ENCODE results near the gene ZNF780A.

Gene ZNF780A

GRCh38 chr19:40110570-40110969 lies 19.8 kb upstream of the ZNF780A start:
- DNase-seq (ENCODE audit: insufficient read length) (no peak), FAIRE-seq (no peak)
- no peak for TF ChIP-seq TAF1 (IDR thresholded peaks at IDR 0.05; ENCODE audit: borderline replicate concordance, low read depth, low read length)
- no peak for TF ChIP-seq POLR2A (IDR thresholded peaks at IDR 0.05; ENCODE audit: low read depth, low read length)
- TF ChIP-seq POLR2AphosphoS5 (IDR thresholded peaks at IDR 0.05; ENCODE audit: low read depth, low read length): no peak

GRCh38 chr19:40104754-40105153 lies 14.0 kb upstream of the ZNF780A start:
- no peak for TF ChIP-seq POLR2A (IDR thresholded peaks at IDR 0.05; ENCODE audit: low read depth, low read length)
- no peak for TF ChIP-seq POLR2AphosphoS5 (IDR thresholded peaks at IDR 0.05; ENCODE audit: low read depth, low read length)
- TF ChIP-seq TAF1 (IDR thresholded peaks at IDR 0.05; ENCODE audit: borderline replicate concordance, low read depth, low read length): no peak
- FAIRE-seq (no peak), DNase-seq (ENCODE audit: insufficient read length) (no peak)

DNA sequence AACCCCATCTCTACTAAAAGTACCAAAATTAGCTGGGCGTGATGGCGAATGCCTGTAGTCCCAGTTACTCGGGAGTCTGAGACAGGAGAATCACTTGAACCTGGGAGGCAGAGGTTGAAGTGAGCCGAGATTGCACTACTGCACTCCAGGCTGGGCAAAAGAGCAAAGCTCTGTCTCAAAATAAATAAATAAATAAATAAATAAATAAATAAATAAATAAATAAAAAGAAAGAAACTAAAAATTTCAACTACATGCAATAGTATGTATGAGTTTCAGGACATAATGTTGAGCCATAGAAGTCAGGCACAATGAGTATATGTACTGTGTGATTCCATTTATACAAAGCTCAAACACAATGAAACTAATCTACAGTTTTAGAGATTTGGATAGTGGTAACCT lies 12.9 kb upstream of the ZNF780A start:
- FAIRE-seq: no peak

GRCh38 chr19:40101813-40102212 lies 11.1 kb upstream of the ZNF780A start:
- TF ChIP-seq TAF1 (IDR thresholded peaks at IDR 0.05; ENCODE audit: borderline replicate concordance, low read depth, low read length) (no peak), POLR2A (IDR thresholded peaks at IDR 0.05; ENCODE audit: low read depth, low read length) (no peak), POLR2AphosphoS5 (IDR thresholded peaks at IDR 0.05; ENCODE audit: low read depth, low read length) (no peak)

More for the DNA sequence above, 12.9 kb upstream of the ZNF780A start:
- no peak for DNase-seq (ENCODE audit: insufficient read length)
- TF ChIP-seq POLR2A (IDR thresholded peaks at IDR 0.05; ENCODE audit: low read depth, low read length) (no peak), POLR2AphosphoS5 (IDR thresholded peaks at IDR 0.05; ENCODE audit: low read depth, low read length) (no peak), TAF1 (IDR thresholded peaks at IDR 0.05; ENCODE audit: borderline replicate concordance, low read depth, low read length) (no peak)

GRCh38 chr19:40093416-40093815 lies 2.7 kb upstream of the ZNF780A start:
- DNase-seq (ENCODE audit: insufficient read length) (no peak), FAIRE-seq (no peak)
- no peak for TF ChIP-seq POLR2AphosphoS5 (IDR thresholded peaks at IDR 0.05; ENCODE audit: low read depth, low read length)
- TF ChIP-seq POLR2A (IDR thresholded peaks at IDR 0.05; ENCODE audit: low read depth, low read length): no peak
- no peak for TF ChIP-seq TAF1 (IDR thresholded peaks at IDR 0.05; ENCODE audit: borderline replicate concordance, low read depth, low read length)

More at GRCh38 chr19:40101813-40102212, 11.1 kb upstream of the ZNF780A start:
- DNase-seq (ENCODE audit: insufficient read length) (no peak), FAIRE-seq (no peak)

- FAIRE-seq (no peak), DNase-seq (ENCODE audit: insufficient read length) (no peak)
- TF ChIP-seq POLR2AphosphoS5 (IDR thresholded peaks at IDR 0.05; ENCODE audit: low read depth, low read length) (no peak), TAF1 (IDR thresholded peaks at IDR 0.05; ENCODE audit: borderline replicate concordance, low read depth, low read length) (no peak), POLR2A (IDR thresholded peaks at IDR 0.05; ENCODE audit: low read depth, low read length) (no peak)
Observed at GRCh38 chr19:40091205-40092129, 724 bp upstream of the ZNF780A start.

DNA sequence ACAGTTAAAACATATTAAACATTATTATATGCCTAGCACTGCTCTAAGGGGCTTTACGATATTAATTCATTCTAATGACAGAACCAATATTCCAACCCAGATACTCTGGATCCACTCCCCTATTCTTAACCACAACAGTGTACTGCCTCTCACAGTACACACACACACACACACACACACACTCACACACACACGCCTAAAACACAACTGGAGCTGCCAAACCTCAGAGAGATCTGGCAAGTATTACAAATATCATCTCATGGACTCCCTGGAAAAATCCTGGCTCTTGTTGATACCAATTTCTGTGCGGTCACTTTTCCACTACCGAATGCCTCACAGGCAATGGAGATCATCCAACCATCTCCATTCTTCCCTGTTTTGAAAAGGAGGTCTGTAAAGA lies 1.3 kb downstream of the ZNF780A start:
- no peak for TF ChIP-seq POLR2A (IDR thresholded peaks at IDR 0.05; ENCODE audit: low read depth, low read length)
- no peak for TF ChIP-seq TAF1 (IDR thresholded peaks at IDR 0.05; ENCODE audit: borderline replicate concordance, low read depth, low read length)
- no peak for TF ChIP-seq POLR2AphosphoS5 (IDR thresholded peaks at IDR 0.05; ENCODE audit: low read depth, low read length)
- DNase-seq (ENCODE audit: insufficient read length) (no peak), FAIRE-seq (peak; percentile 30)

DNA sequence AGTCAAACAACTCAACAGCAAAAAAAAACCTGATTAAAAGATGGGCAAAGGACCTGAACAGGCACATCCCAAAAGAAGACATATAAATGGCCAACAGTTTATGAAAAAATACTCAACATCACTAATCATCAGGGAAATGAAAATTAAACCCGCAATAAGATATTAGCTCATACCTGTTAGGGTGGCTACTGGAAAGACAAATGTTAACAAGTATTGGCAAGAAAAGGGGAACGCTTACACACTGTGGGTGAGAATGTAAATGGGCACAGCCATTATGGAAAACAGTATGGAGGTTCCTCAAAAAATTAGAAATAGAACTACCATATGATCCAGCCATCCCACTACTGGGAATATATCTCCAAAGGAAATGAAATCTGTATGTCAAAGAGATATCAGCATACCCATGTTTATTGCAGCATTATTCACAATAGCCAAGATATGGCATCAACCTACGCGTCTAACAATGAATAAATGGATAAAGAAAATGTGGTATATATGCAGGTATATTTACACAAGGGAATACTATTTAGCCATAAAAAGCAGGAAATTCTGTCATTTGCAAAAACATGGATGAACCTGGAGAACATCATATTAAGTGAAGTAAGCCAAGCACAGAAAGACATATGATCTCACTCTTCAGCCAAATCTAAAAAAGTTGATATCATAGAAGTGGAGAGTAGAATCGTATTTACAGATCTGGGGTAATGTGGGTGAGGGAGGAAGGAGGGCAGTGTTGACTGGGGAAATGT lies 2.3 kb downstream of the ZNF780A start:
- DNase-seq (ENCODE audit: insufficient read length) (no peak), FAIRE-seq (no peak)
- no peak for TF ChIP-seq POLR2A (IDR thresholded peaks at IDR 0.05; ENCODE audit: low read depth, low read length)
- no peak for TF ChIP-seq POLR2AphosphoS5 (IDR thresholded peaks at IDR 0.05; ENCODE audit: low read depth, low read length)
- TF ChIP-seq TAF1 (IDR thresholded peaks at IDR 0.05; ENCODE audit: borderline replicate concordance, low read depth, low read length): no peak

- DNase-seq (ENCODE audit: insufficient read length) (no peak), FAIRE-seq (no peak)
- TF ChIP-seq POLR2A (IDR thresholded peaks at IDR 0.05; ENCODE audit: low read depth, low read length): no peak
- no peak for TF ChIP-seq TAF1 (IDR thresholded peaks at IDR 0.05; ENCODE audit: borderline replicate concordance, low read depth, low read length)
- no peak for TF ChIP-seq POLR2AphosphoS5 (IDR thresholded peaks at IDR 0.05; ENCODE audit: low read depth, low read length)
Observed at GRCh38 chr19:40084948-40085347, 5.8 kb downstream of the ZNF780A start.

- FAIRE-seq: no peak
- DNase-seq (ENCODE audit: insufficient read length): no peak
- TF ChIP-seq POLR2AphosphoS5 (IDR thresholded peaks at IDR 0.05; ENCODE audit: low read depth, low read length) (no peak), TAF1 (IDR thresholded peaks at IDR 0.05; ENCODE audit: borderline replicate concordance, low read depth, low read length) (no peak), POLR2A (IDR thresholded peaks at IDR 0.05; ENCODE audit: low read depth, low read length) (no peak)
Observed at GRCh38 chr19:40081411-40081810, 9.3 kb downstream of the ZNF780A start.

DNA sequence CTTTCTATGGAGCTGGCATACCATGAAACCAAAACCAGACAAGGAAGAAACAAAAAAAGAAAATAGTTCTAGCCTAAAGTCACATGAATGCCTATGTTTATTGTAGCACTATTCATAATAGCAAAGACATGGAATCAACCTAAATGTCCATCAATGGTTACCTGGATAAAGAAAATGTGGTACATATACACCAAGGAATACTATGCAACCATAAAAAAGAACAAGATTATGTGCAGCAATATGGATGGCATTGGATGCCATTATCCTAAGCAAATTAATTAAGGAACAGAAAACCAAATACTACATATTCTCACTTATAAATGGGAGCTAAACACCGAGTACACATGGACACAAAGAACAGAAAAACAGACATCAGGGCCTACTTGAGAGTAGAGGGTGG lies 10.5 kb downstream of the ZNF780A start:
- FAIRE-seq: peak; percentile 9
- no peak for DNase-seq (ENCODE audit: insufficient read length)
- TF ChIP-seq TAF1 (IDR thresholded peaks at IDR 0.05; ENCODE audit: borderline replicate concordance, low read depth, low read length): no peak
- no peak for TF ChIP-seq POLR2A (IDR thresholded peaks at IDR 0.05; ENCODE audit: low read depth, low read length)
- no peak for TF ChIP-seq POLR2AphosphoS5 (IDR thresholded peaks at IDR 0.05; ENCODE audit: low read depth, low read length)

Data from GM12892 (cell line).